GM12878 (cell line): Measurements from ENCODE around the gene RCCD1. TPM values are rescaled to one million over a fixed set of nuclear protein-coding genes. Genes with fewer than 3 reads are reported as not detected.

ENCODE experiments used
- ATAC-seq: fragments of 200-7000 bp; cut with Tn5 transposase; 3 replicates; pipeline ENCODE4 v1.9.1; 2020; ENCODE audit warnings: mild to moderate bottlenecking, moderate library complexity
- BruUV-seq: library from RNA; stranded (reverse); fragments of 400-500 nt; replicated peaks from 2 replicates; lab custom pipeline; 2021; lab: Mats Ljungman, UMichigan
- CTCF ChIA-PET: fragments of 300-600 bp; sonication (Branson Sonifier 250); formaldehyde crosslinking; extraction: SDS; loops from one replicate; lab custom pipeline; 2021; ENCODE audit warnings: inconsistent platforms; lab: Yijun Ruan, JAX
- POLR2A ChIA-PET: fragments of 350-600 bp; formaldehyde crosslinking; extraction: SDS; loops from one replicate; lab custom pipeline; 2021; ENCODE audit warnings: inconsistent platforms; lab: Charles Lee
- RAD21 ChIA-PET: fragments of 300-600 bp; sonication (Branson Sonifier 250); formaldehyde crosslinking; loops from one replicate; lab custom pipeline; 2023; ENCODE audit warnings: antibody characterized with exemption; ENCODE audit not compliant: unreplicated experiment; lab: Charles Lee
- SMC1A ChIA-PET: fragments of 300-600 bp; sonication (Branson Sonifier 250); formaldehyde crosslinking; loops from one replicate; lab custom pipeline; 2023; ENCODE audit not compliant: unreplicated experiment, uncharacterized antibody; lab: Charles Lee
- DNase-seq: peaks from one replicate; pipeline ENCODE4 v3.0.0-alpha.2; 2011; ENCODE audit warnings: low read depth, low spot score
- FAIRE-seq: peaks from 3 replicates; lab custom pipeline; 2011; peaks lifted over from hg19 to GRCh38; lab: Jason Lieb, UNC
- H2AFZ ChIP-seq: 2 replicates; pipeline ENCODE4 v1.6.0; 2011; ENCODE audit warnings: low read depth, low read length, control low read depth; ENCODE audit not compliant: control insufficient read depth
- H3K27ac ChIP-seq: 2 replicates; pipeline ENCODE4 v1.5.1; 2011; ENCODE audit warnings: control low read depth; ENCODE audit not compliant: control insufficient read depth, insufficient read depth
- H3K27me3 ChIP-seq, 2 experiments: replicated peaks in 1 of 2; 2 replicates each; pipeline versions ENCODE4 v1.6.0 to v1.6.1; 2011; ENCODE audit warnings: low read length in 1 of 2; ENCODE audit not compliant: control insufficient read depth in 2 of 2, insufficient read depth in 2 of 2
- H3K36me3 ChIP-seq, 2 experiments: 2 replicates each; pipeline ENCODE4 v1.5.1; 2011; ENCODE audit warnings: low read length in 1 of 2; ENCODE audit not compliant: control insufficient read depth in 2 of 2, insufficient read depth in 2 of 2
- H3K4me1 ChIP-seq: 2 replicates; pipeline ENCODE4 v1.6.1; 2011; ENCODE audit warnings: mild to moderate bottlenecking, low read length, moderate library complexity, mixed read lengths; ENCODE audit not compliant: control insufficient read depth, insufficient read depth
- H3K4me2 ChIP-seq: 2 replicates; pipeline ENCODE4 v1.6.0; 2011; ENCODE audit warnings: control low read depth; ENCODE audit not compliant: control insufficient read depth, insufficient read depth
- H3K4me3 ChIP-seq: fragments of 200-600 bp; sonication (generic); 2 replicates; pipeline ENCODE4 v1.5.1; 2016
- H3K79me2 ChIP-seq: 2 replicates; pipeline ENCODE4 v1.6.0; 2011; ENCODE audit warnings: low read length; ENCODE audit not compliant: control insufficient read depth, insufficient read depth
- H3K9ac ChIP-seq: 2 replicates; pipeline ENCODE4 v1.8.0; 2011; ENCODE audit warnings: low read length, control low read depth, mixed read lengths; ENCODE audit not compliant: control insufficient read depth, insufficient read depth
- H3K9me3 ChIP-seq: replicated peaks from 3 replicates; pipeline ENCODE4 v1.5.1; 2011; ENCODE audit warnings: mild to moderate bottlenecking, low read length; ENCODE audit not compliant: control insufficient read depth, insufficient read depth
- H4K20me1 ChIP-seq: 2 replicates; pipeline ENCODE4 v1.6.0; 2011; ENCODE audit not compliant: control insufficient read depth, insufficient read depth
- BMI1 ChIP-seq: fragments of 450-650 bp; IDR thresholded peaks from 2 replicates; pipeline ENCODE4 v1.6.1; 2016; ENCODE audit warnings: mild to moderate bottlenecking, moderate library complexity, borderline replicate concordance
- CBFB ChIP-seq: IDR thresholded peaks from 2 replicates; pipeline ENCODE4 v1.6.1; 2016; ENCODE audit warnings: antibody characterized with exemption, low read depth
- HDAC2 ChIP-seq: fragments of 200-600 bp; sonication (generic); IDR thresholded peaks from 2 replicates; pipeline ENCODE4 v1.6.1; 2017
- HDAC6 ChIP-seq: fragments of 200-600 bp; sonication (generic); IDR thresholded peaks from one replicate; pipeline ENCODE4 v1.8.0; 2017; ENCODE audit warnings: antibody characterized with exemption; ENCODE audit not compliant: unreplicated experiment
- MTA3 ChIP-seq: IDR thresholded peaks from 2 replicates; pipeline ENCODE4 v1.6.1; 2012; ENCODE audit warnings: low read length, inconsistent platforms, borderline replicate concordance
- MYB ChIP-seq: fragments of 150-350 bp; IDR thresholded peaks from 2 replicates; pipeline ENCODE4 v1.6.1; 2014; ENCODE audit warnings: mild to moderate bottlenecking, low read depth, low read length, borderline replicate concordance
- NFYA ChIP-seq: IDR thresholded peaks from 2 replicates; pipeline ENCODE4 v1.6.1; 2011; ENCODE audit warnings: low read depth, mild to moderate bottlenecking, low read length, improper control_type of control experiment, borderline replicate concordance
- RBBP5 ChIP-seq: fragments of 200-600 bp; sonication (generic); conservative IDR thresholded peaks from 2 replicates; pipeline ENCODE4 v1.6.1; 2016
- SMAD1 ChIP-seq: fragments of 450-650 bp; IDR thresholded peaks from 2 replicates; pipeline ENCODE4 v1.6.1; 2018; ENCODE audit warnings: mild to moderate bottlenecking, low read depth; ENCODE audit not compliant: partially characterized antibody
- STAT1 ChIP-seq: fragments of 450-650 bp; conservative IDR thresholded peaks from 2 replicates; pipeline ENCODE4 v1.6.1; 2014; ENCODE audit warnings: antibody characterized with exemption, mild to moderate bottlenecking
- TAF1 ChIP-seq: IDR thresholded peaks from 2 replicates; pipeline ENCODE4 v1.6.1; 2011; ENCODE audit warnings: mild to moderate bottlenecking, low read depth, low read length, borderline replicate concordance
- WRNIP1 ChIP-seq: IDR thresholded peaks from 2 replicates; pipeline ENCODE4 v1.6.1; 2011; ENCODE audit warnings: low read depth, low read length, improper control_type of control experiment, borderline replicate concordance
- ZBTB4 ChIP-seq: fragments of 450-650 bp; formaldehyde crosslinking; IDR thresholded peaks from 2 replicates; pipeline ENCODE4 v1.4.0; 2022; ENCODE audit warnings: mild to moderate bottlenecking, moderate library complexity
- ZNF207 ChIP-seq: fragments of 450-650 bp; IDR thresholded peaks from 2 replicates; pipeline ENCODE4 v1.6.1; 2014; ENCODE audit warnings: antibody characterized with exemption, mild to moderate bottlenecking, borderline replicate concordance
- ZNF384 ChIP-seq: IDR thresholded peaks from 2 replicates; pipeline ENCODE4 v1.6.1; 2012; ENCODE audit warnings: low read depth, mild to moderate bottlenecking, low read length, improper control_type of control experiment, borderline replicate concordance
- ZSCAN29 ChIP-seq: fragments of 450-650 bp; IDR thresholded peaks from 2 replicates; pipeline ENCODE4 v1.6.1; 2017; ENCODE audit warnings: mild to moderate bottlenecking, moderate library complexity
- WGBS: methylation state at CpG from one replicate; pipeline ENCODE4 v1.1.6; 2016; ENCODE audit warnings: low lambda C conversion rate; ENCODE audit not compliant: insufficient replicate concordance, insufficient coverage; ENCODE audit errors: missing lambda C conversion rate; 5-methylcytosine and 5-hydroxymethylcytosine counted together
- in situ Hi-C: fragments of 300-500 bp; cut with MboI; formaldehyde crosslinking; loops from 9 replicates; pipeline ENCODE4 v1.14.3; 2018; ENCODE audit warnings: mixed read lengths
- intact Hi-C: fragments of 100-400 bp; cut with micrococcal nuclease; formaldehyde crosslinking; loops from one replicate; pipeline ENCODE4 v1.14.2; 2022; ENCODE audit not compliant: unreplicated experiment
- polyA plus RNA-seq, 11 experiments: library from polyadenylated mRNA; depleted of rRNA in 4 of 11; unstranded in 6 of 11; stranded (reverse) in 5 of 11; fragments of >200 nt; fragmentation: Nextera tagmentation in 4 of 11; fragmentation: Illumina TruSeq in 1 of 11; extraction: Ambion mirVana in 4 of 11; extraction: Trizol in 1 of 11; gene quantifications; 1 replicate in 1 of 11; 2 replicates in 10 of 11; pipeline versions ENCODE4 v1.2.1 to v1.2.3, GENCODE V29; 2011 to 2016; ENCODE audit warnings: inconsistent platforms in 2 of 11, missing spikeins in 2 of 11, low read depth in 1 of 11
- total RNA-seq, 4 experiments: library from RNA; depleted of rRNA in 3 of 4; stranded (reverse); fragments of >200 nt in 3 of 4; fragmentation: Illumina TruSeq in 1 of 4; extraction: Trizol in 1 of 4; gene quantifications; 2 replicates each; pipeline versions ENCODE4 v1.2.1 to v1.2.3, GENCODE V29; 2013 to 2021

RCCD1 gene
- total and polyA plus RNA-seq, 10 of the 15 experiments (the other 5 are each of a cell fraction or from before 2014, with no cell fraction given), result 5.2 to 30.4 (median 20.9) TPM

DNA sequence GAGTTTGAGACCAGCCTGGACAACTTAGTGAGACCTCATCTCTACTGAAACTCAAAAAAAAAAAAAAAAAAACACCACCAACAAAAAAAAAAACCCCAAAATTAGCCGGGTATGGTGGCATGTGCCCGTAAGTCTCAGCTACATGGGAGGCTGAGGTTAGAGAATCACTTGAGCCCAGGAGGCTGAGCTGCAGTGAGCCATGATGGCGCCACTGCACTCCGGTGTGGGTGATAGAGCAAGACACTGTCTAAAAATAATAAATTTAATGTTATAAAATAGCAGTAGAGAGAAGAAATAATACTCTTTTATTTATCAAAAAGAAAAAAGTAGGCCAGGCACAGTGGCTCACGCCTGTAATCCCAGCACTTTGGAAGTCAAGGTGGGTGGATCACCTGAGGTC lies 17.4 kb downstream of the RCCD1 start:
- Histone ChIP-seq H2AFZ (no peak overlapping the region), H3K9me3 (no peaks in the 10 kb centered on the region), H3K79me2 (no peaks in the 10 kb centered on the region), H3K9ac (no peak overlapping the region), H3K27ac (no peak overlapping the region), H3K36me3 (peaks cover 33 to 45% of the 10 kb centered on the region in 2 experiments), H4K20me1 (no peaks in the 10 kb centered on the region), H3K4me2 (no peak overlapping the region), H3K4me1 (no peaks in the 10 kb centered on the region), H3K27me3 (no peaks in the 10 kb centered on the region), H3K4me3 (no peak overlapping the region)
- ChIA-PET CTCF (interaction anchor here (0.6 to 1.9 kb wide), 4 partner anchors 12 to 300 kb away, joined by 3 to 7 read pairs (median 3); partner anchors contain the start of gene VPS33B), POLR2A (interaction anchor here (0.6 to 0.7 kb wide), 6 partner anchors 11 to 755 kb away, joined by 3 to 8 read pairs (median 5); no protein-coding TSS in a partner anchor), RAD21 (interaction anchor here (0.7 kb wide), 2 partner anchors 39 to 69 kb away, joined by 3 read pairs; no protein-coding TSS in a partner anchor), SMC1A (interaction anchor here (1.1 kb wide), 1 partner anchor 16 kb away, joined by 3 read pairs; no protein-coding TSS in a partner anchor)
- in situ Hi-C loops, result loop anchor here (25.0 kb wide), 1 partner anchor 1385 kb away; the partner anchor contains the start of gene TICRR
- no peak for FAIRE-seq
- TF ChIP-seq HDAC2 (no peak), WRNIP1 (no peak), ZSCAN29 (no peak), RBBP5 (no peak), NFYA (no peak)
- intact Hi-C loops, result no loop called here
- no peak for DNase-seq
- ATAC-seq, result no peak
- 97% methylated on average over 5 of the region's 5 CpGs for WGBS
- BruUV-seq, result no TSS peak

- no peaks in the 10 kb centered on the region for H3K79me2 ChIP-seq
- ChIA-PET SMC1A (no interaction called here), RAD21 (no interaction called here), POLR2A (no interaction called here), CTCF (no interaction called here)
- H3K4me1 ChIP-seq, result no peaks in the 10 kb centered on the region
- H3K4me3 ChIP-seq, result no peak overlapping the region
- BruUV-seq, result no TSS peak
- H3K36me3 ChIP-seq, result peaks cover 27 to 51% of the 10 kb centered on the region in 2 experiments
- no peak overlapping the region for H3K9ac ChIP-seq
- H4K20me1 ChIP-seq, result no peaks in the 10 kb centered on the region
- intact Hi-C loops (no loop called here), in situ Hi-C loops (loop anchor here (25.0 kb wide), 1 partner anchor 1387 kb away; the partner anchor contains the start of gene TICRR)
- no peak for DNase-seq
- no peak overlapping the region for H2AFZ ChIP-seq
- 100% methylated on average over 9 of the region's 21 CpGs for WGBS
- H3K4me2 ChIP-seq, result no peak overlapping the region
- no peak for ATAC-seq
- no peak overlapping the region for H3K27ac ChIP-seq
- no peaks in the 10 kb centered on the region for H3K27me3 ChIP-seq
- H3K9me3 ChIP-seq, result no peaks in the 10 kb centered on the region
- no peak for FAIRE-seq
- TF ChIP-seq MYB, result no peak
- no peak for TF ChIP-seq SMAD1
- no peak for TF ChIP-seq BMI1
- no peak for TF ChIP-seq STAT1
- no peak for TF ChIP-seq ZNF384
- no peak for TF ChIP-seq MTA3
- TF ChIP-seq HDAC6, result no peak
- no peak for TF ChIP-seq CBFB
- TF ChIP-seq TAF1, result no peak
- no peak for TF ChIP-seq ZNF207
- TF ChIP-seq ZBTB4 (CRISPR knock-in tag), result no peak
Measured at GRCh38 chr15:90974216-90974615, 19.5 kb downstream of the RCCD1 start.
